ENCODE data around the gene DENND4A.

DENND4A gene

DNA sequence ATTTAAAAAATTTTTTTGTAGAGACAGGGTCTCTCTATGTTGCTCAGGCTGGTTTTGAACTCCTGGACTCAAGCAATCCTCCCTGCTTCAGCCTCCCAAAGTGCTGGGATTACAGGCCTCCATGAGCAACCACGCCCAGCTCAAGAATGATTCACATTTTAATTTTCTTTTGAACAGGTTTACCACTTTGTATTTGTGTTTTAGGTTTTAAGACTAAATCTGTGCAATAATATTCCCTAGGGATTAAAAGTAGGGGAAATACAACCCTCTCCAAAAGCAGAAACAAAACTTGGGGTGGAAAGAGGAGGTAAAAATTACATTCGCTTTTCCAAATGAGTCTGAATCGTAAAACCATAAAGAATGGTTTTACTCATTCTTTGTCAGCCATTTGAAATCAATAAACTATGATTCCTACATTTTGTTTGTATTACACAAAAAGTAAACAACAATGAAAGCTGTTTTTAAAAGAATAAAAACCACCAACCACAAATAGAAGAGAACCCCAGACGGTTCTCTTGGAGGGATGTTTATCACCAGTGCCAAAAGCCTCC is 132.5 kb downstream of the DENND4A start:
- no peak for DNase-seq

GRCh38 chr15:65655457-65655856 is 136.6 kb downstream of the DENND4A start:
- no peak for DNase-seq

DNA sequence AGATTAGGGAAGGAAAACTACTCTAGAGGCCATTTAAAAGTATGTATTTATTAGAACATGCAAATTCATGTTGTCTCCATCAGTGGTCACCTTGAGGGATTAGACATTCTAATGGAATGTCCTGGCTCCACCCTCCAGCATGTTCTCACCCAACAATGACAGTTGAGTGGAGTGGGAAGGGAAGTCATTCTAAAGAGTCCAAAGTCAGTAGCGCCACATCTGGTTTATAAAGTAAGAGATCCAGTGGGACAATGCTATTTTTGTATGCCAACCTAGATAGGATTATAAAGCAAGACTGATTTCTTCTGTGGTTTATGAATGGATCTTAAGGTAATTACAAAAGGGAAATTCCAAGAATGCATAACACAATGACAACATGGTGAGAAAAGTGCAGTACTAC is 137.1 kb downstream of the DENND4A start:
- no peak for DNase-seq

DNA sequence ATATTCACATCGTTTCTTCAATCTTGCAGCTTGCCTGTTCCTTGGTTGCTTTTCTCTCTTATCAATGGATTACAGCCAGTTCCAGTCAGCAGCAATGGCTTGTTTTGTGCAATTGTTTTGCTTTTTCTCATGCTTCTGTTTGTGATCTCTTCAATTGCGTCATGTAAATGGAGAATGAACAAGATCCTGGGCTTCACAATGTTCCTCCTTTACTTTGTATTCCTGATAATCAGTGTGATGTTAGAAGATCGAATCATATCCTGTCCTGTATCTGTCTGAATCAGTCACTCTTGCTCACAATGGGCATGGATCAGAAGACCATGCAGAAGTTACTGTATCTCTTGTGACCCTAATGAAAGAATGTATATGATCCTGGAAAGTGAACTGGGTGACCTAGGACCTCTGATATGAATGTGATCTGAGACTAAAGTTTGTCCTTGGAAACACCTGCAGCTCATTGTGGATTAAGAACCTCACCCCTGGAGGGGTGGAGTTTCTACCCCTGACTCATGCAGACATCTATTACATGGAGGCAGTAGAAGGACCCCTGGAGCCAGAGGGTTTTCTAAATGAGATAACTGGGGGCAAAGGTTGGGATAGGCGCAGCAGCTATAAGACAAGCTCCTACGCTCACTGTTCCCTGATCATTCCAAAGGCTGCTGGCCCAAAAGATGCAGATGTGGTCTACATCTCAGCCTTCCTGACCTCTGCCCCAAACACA is 138.1 kb downstream of the DENND4A start:
- DNase-seq = no peak

GRCh38 chr15:65653341-65653740 is 138.8 kb downstream of the DENND4A start:
- no peak for DNase-seq

- no peak for DNase-seq
Measured at GRCh38 chr15:65651831-65652749, 140.0 kb downstream of the DENND4A start.

DNA sequence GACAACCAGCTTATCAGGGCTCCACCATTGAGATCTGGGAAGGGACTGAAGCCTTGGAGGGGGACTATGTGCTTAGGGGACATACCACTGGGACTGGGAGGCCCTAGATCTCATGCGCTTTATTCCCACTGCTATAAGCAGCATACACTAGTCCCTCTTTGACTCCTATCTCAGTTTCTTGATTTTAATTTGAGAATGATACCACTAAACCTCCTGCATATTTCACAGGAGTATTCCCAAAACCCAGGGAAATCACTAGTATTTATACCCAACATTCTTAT is 141.1 kb downstream of the DENND4A start:
- DNase-seq = no peak

- no peak for DNase-seq
Measured at GRCh38 chr15:65650312-65651041, 141.6 kb downstream of the DENND4A start.

GRCh38 chr15:65646486-65646885 is 145.6 kb downstream of the DENND4A start:
- no peak for DNase-seq

DNA sequence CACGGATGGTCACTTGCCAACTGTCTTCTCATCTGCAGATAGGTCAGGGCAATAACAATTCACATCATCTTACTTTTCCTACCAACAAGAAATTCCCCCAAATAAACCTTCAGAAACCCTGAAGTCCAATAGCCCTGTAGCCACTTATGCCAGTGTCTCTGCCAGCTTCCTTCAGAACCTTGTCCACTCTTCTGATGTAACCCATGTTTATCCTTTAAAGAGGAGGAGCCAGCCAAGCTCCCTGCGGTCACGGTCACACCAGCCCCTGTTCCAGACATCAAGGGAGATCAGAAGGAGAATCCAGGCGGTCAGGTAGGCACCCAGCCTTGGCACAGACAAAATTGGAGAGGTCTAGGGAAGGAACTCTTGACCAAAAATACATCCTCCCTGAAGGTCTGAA is 146.7 kb downstream of the DENND4A start:
- DNase-seq = no peak

GRCh38 chr15:65644282-65644681 is 147.8 kb downstream of the DENND4A start:
- no peak for DNase-seq

DNA sequence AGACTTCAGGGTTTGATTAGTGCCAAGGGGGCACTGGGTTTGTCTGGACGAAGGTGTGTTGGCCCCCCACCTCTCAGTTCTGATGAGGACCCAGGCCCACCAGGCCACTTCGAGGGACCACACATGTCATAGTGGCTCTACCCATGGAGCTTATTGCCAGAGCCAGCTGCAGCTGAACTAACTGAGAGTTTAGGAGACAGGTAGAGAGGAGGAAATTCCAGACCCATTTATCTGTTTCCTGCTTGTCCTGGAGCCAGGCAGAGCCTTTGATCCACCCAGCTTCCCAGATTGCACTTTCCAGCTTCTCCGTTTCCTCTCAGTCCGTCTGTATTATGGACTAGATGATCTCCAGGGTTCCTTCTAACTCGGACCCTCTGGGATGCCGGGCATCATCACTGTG is 149.5 kb downstream of the DENND4A start:
- DNase-seq = no peak

GRCh38 chr15:65641768-65642475 is 150.2 kb downstream of the DENND4A start:
- DNase-seq = no peak

DNA sequence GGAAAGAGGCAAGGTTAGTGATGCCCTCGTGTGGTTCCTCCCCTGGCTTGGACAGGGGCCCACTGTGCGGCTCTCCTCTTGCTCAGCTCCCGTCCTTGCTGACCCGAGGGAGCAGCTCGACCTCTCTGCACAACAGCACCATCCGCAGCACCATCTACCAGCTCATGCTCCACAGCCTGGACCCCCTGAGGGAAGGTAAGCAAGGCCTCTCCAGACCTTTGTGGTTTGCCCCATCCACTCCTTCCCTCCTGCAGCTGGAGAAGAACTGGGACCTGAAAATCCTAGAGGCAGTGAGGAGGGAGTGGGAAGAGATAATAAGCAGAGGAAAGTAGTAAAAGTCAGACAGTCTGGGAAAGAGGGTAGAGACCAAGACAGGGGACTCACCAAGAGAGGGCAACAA is 152.6 kb downstream of the DENND4A start:
- no peak for DNase-seq

DNA sequence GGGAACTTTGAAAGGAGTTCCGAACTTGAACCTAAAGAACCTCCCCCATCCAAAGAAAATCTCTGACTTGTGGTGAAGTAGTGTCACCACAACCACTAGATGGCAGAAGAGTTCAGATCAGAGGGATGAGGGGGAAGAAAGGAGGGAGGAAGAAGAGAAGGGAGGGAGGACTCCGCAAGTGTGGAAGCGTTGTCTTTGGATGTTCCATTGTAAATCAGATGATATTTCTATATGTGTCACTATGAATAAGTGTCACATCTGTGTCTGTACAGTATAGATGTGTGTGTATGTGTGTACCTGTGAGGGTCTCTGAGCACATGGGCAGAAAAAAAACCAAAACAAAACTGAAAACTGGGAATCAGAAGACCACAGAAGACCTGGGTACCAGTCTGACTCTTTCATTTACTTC is 153.4 kb downstream of the DENND4A start:
- DNase-seq = peak in 1 of 2 experiments; percentile 19

- no peak for DNase-seq
Measured at GRCh38 chr15:65638109-65638508, 154.0 kb downstream of the DENND4A start.

GRCh38 chr15:65634356-65634755 is 157.7 kb downstream of the DENND4A start:
- no peak for DNase-seq

DNA sequence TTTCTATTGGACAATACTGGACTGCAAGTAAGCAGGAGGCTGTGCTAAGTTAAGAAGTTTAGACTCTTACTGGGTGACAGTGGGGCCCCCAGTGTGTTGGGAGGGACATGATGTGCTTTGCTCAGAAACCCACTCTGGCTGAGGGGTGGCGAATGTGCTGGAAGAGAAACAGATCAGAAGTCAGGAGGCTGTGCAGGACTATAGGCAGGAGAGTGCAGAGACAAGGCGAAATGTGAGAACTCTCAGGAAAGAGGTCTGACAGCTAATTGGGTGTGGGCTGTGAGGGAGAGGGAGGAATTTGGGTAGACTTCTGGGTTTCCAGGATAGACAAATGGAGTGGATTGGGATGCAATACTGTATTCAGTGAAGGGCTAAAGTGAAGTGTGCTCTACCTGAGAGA is 158.3 kb downstream of the DENND4A start:
- DNase-seq = no peak

DNA sequence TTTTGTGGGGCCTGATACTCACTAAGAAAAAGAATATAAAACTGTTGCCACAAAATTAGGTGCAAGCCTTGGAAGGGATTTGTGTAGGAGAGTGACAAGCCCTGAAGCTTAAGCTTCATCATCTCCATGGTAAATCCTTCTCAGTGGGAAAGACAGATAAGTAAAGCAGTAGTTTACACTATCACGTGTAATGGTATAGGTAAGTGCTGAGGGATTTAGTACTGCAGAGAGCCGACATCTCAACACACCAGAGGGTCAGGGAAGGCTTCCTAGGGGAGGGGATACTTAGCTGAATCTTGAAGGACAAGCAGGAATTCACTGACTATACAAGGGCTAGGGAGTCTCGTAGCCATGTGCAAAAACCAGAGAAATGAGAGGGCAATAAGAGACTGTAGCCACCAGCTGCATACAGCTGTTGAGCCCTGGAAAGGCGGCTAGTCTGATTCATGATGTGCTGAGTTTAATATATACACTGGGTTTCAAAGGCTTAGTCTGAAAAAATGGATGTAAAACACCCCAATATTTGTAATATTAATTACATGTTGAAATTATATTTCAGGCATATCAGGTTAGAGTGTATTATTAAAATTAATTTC is 159.2 kb downstream of the DENND4A start:
- DNase-seq = no peak

DNA sequence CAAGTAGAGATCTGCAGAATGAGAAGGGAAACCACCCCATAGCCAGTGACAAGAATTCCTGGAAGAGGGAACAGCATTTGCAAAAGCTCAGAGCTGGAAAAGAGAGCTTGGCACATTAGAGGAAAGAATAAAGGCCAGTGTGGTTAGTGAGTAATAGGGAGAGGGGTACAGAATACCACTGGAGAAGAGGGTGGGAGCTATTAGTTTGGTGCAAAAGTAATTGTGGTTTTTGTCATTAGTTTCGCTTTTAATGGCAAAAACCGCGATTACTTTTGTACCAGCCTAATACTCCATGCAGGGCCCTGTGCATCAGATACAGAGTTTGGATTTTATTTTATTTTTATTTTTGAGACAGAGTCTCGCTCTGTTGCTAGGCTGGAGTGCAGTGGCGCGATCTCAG is 160.6 kb downstream of the DENND4A start:
- DNase-seq = no peak

DNA sequence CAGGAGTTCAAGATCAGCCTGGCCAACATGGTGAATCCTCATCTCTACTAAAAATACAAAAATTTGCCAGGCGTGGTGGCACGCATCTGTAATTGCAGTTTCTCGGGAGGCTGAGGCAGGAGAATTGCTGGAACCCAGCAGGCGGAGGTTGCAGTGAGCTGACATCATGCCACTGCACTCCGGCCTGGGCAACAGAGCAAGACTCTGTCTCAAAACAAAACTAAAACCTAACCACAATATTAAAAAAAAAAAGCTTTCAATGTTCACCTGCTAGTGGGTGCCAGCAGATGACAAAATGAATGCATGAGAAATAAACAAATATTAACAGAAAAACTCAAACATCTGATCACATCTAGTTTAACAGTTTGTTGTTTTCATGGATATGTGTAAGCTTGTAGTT is 161.3 kb downstream of the DENND4A start:
- no peak for DNase-seq

DNA sequence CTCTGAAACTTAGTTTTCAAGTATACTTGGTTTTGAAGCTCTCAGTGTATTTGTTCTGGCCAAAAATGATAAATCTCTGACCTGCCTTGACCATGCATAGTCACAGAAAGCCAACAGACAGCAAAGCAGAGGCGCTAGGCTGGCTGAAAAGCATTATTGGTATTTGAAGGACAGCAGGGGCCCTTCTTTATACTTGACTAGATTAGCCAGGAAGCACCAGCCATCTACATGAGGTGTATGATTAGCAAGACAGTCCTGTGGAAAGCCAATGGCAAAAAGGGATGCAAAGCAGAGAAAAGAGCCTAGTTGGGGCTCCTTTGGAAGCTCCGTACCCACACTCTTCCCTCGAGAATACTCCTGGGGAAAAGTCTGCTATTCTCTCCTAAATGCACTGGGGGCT is 162.5 kb downstream of the DENND4A start:
- DNase-seq = no peak
